Fibroblast of the aortic adventitia (primary cell): Measurements from ENCODE around the gene BATF2. TPM values are rescaled to one million over a fixed set of nuclear protein-coding genes. Genes with fewer than 3 reads are reported as not detected.
"Not testable (repeated sequence)": the region's sequence is repeated elsewhere in the genome, so short reads cannot be mapped to it uniquely, and the experiment has no call there.

Experiments used
- DNase-seq: peaks from one replicate; pipeline ENCODE4 v3.0.0-alpha.2; 2010; ENCODE audit warnings: low read depth
- H3K4me3 ChIP-seq: 2 replicates; pipeline ENCODE4 v1.5.1; 2011; ENCODE audit warnings: low read depth, mild to moderate bottlenecking, control low read depth, low read length, moderate library complexity
- CTCF ChIP-seq: IDR thresholded peaks from 2 replicates; pipeline ENCODE4 v1.5.1; 2011; ENCODE audit warnings: mild to moderate bottlenecking, low read length, control low read depth, inconsistent platforms; ENCODE audit not compliant: insufficient read depth
- total RNA-seq: library from RNA; depleted of rRNA; stranded (reverse); fragments of >200 nt; gene quantifications from 2 replicates; pipeline ENCODE4 v1.2.3, GENCODE V29; 2012; ENCODE audit warnings: low replicate concordance

BATF2 gene
- total RNA-seq, 1 donor: 0.45 TPM

GRCh38 chr11:65026810-65027209 is 30.0 kb upstream of the BATF2 start:
- no peak for DNase-seq
- no peak for TF ChIP-seq CTCF
- peak overlapping the region; percentile 86 for H3K4me3 ChIP-seq

GRCh38 chr11:65023502-65023901 is 26.7 kb upstream of the BATF2 start:
- not testable (repeated sequence) for H3K4me3 ChIP-seq, DNase-seq

GRCh38 chr11:65021509-65021908 is 24.7 kb upstream of the BATF2 start:
- DNase-seq: no peak
- no peak overlapping the region for H3K4me3 ChIP-seq
- TF ChIP-seq CTCF: no peak

- no peak for TF ChIP-seq CTCF
- DNase-seq: no peak
- no peak overlapping the region for H3K4me3 ChIP-seq
Observed at GRCh38 chr11:65021003-65021402, 24.2 kb upstream of the BATF2 start.

- no peak overlapping the region for H3K4me3 ChIP-seq
- DNase-seq: no peak
- TF ChIP-seq CTCF: no peak
Observed at GRCh38 chr11:65019824-65020223, 23.1 kb upstream of the BATF2 start.

- TF ChIP-seq CTCF: no peak
- no peak for DNase-seq
- no peak overlapping the region for H3K4me3 ChIP-seq
Observed at GRCh38 chr11:65017937-65018336, 21.2 kb upstream of the BATF2 start.

- TF ChIP-seq CTCF: no peak
- no peak overlapping the region for H3K4me3 ChIP-seq
- DNase-seq: no peak
Observed at GRCh38 chr11:65016705-65017104, 19.9 kb upstream of the BATF2 start.
